ENCODE data around the gene ESPNL. TPM values are rescaled to one million over a fixed set of nuclear protein-coding genes. Genes with fewer than 3 reads are reported as not detected.

Gene ESPNL
- total RNA-seq (2021) (1.1 to 1.4 TPM (median 1.1 TPM) in 3 replicates), Bru-seq, nascent RNA (percentile 9 among the genes with signal in this experiment)
- long read RNA-seq, experiment 1, partial matches to known transcripts: 2 of 4 reads
- long read RNA-seq, experiment 1, other reads (novel, unspliced or antisense): 1 of 4 reads
- long read RNA-seq, experiment 2, partial matches to known transcripts: 0 of 1 reads
- long read RNA-seq, experiment 2, other reads (novel, unspliced or antisense): 1 of 1 reads
- long read RNA-seq, experiment 3: 0 reads

GRCh38 chr2:238100049-238100820 is at the start of gene ESPNL:
Gene ESPNL, plus strand, starts transcription at chr2:238100340. Its CDS starts 80 bp downstream, at chr2:238100420.
- H3K4me3 Mint-ChIP-seq: no peak within 1 kb of the TSS
- H3K27me3 Mint-ChIP-seq (ENCODE audit: low read depth): no peaks in the 10 kb centered on the region
- peaks cover 32% of the 10 kb centered on the region for H3K4me1 Mint-ChIP-seq
- DNase-seq (ENCODE audit: low spot score) (no peak), ATAC-seq (no peak)
- 0 out of 2 replicates have a peak within 1 kb of the TSS, but pooled peaks have one; percentile 36 for H3K27ac Mint-ChIP-seq
- H3K9me3 Mint-ChIP-seq: no peaks in the 10 kb centered on the region
- POLR2A ChIA-PET: no interaction called here
- H3K36me3 Mint-ChIP-seq: peaks cover 2% of the 10 kb centered on the region; the same call in 1 of the 2 replicates
- CTCF ChIA-PET: interaction anchor here (0.6 to 1.6 kb wide), 5 partner anchors 9 to 690 kb away, joined by 3 to 6 read pairs (median 4); no protein-coding TSS in a partner anchor
- TF ChIP-seq JUN (CRISPR knock-in tag; IDR thresholded peaks at IDR 0.05) (no peak), CREM (CRISPR knock-in tag; IDR thresholded peaks at IDR 0.05) (no peak), TCF7 (CRISPR knock-in tag; IDR thresholded peaks at IDR 0.05; ENCODE audit: low read depth) (no peak), RELA (CRISPR knock-in tag; IDR thresholded peaks at IDR 0.05; ENCODE audit: borderline replicate concordance) (no peak), ZNF532 (CRISPR knock-in tag; IDR thresholded peaks at IDR 0.05; ENCODE audit: borderline replicate concordance) (no peak), CTCF (IDR thresholded peaks at IDR 0.05) (no peak), E2F1 (CRISPR knock-in tag; IDR thresholded peaks at IDR 0.05) (no peak), ERG (CRISPR knock-in tag; IDR thresholded peaks at IDR 0.05) (no peak), SMAD4 (CRISPR knock-in tag; IDR thresholded peaks at IDR 0.05) (no peak), MYBL2 (CRISPR knock-in tag; IDR thresholded peaks at IDR 0.05) (no peak), PRDM15 (CRISPR knock-in tag; IDR thresholded peaks at IDR 0.05) (no peak), ZNF317 (CRISPR knock-in tag; IDR thresholded peaks at IDR 0.05; ENCODE audit: borderline replicate concordance, low read depth) (no peak), NR1H2 (CRISPR knock-in tag; IDR thresholded peaks at IDR 0.05) (no peak), ATF6 (CRISPR knock-in tag; IDR thresholded peaks at IDR 0.05) (no peak), ZBTB21 (CRISPR knock-in tag; IDR thresholded peaks at IDR 0.05; ENCODE audit: borderline replicate concordance) (no peak), CREB1 (CRISPR knock-in tag; IDR thresholded peaks at IDR 0.05) (no peak), ZNF671 (CRISPR knock-in tag; IDR thresholded peaks at IDR 0.05) (no peak), FOXP1 (CRISPR knock-in tag; IDR thresholded peaks at IDR 0.05; ENCODE audit: borderline replicate concordance) (no peak)

Data from WTC11 (cell line).